Measurements from ENCODE around the gene PHACTR1. TPM values are rescaled to one million over a fixed set of nuclear protein-coding genes. Genes with fewer than 3 reads are reported as not detected.

The PHACTR1 gene
- total and polyA plus RNA-seq, 2 of the 4 experiments (the other 2 are of a cell fraction) = not detected

GRCh38 chr6:12769556-12770256, 53.1 kb downstream of the PHACTR1 start:
- H2AFZ ChIP-seq (replicated peaks; ENCODE audit: low read length, poor library complexity) = no peak overlapping the region
- no peak overlapping the region for H3K4ac ChIP-seq (ENCODE audit: low read depth, low read length)
- H3K27me3 ChIP-seq (ENCODE audit: control insufficient read depth, insufficient read depth, low read length) = no peaks in the 10 kb centered on the region
- no peak overlapping the region for H2BK15ac ChIP-seq (ENCODE audit: low read depth, low read length)
- ChIA-PET CTCF (no interaction called here), POLR2A (ENCODE audit: unreplicated experiment) (no interaction called here)
- H2BK120ac ChIP-seq (ENCODE audit: low read depth, low read length) = no peak overlapping the region
- BruUV-seq (replicated peaks) = no TSS peak
- TF ChIP-seq CEBPB (IDR thresholded peaks at IDR 0.05; ENCODE audit: low read depth, low read length) (no peak), POLR2A (IDR thresholded peaks at IDR 0.05; ENCODE audit: low read depth, low read length) (no peak), MAFK (IDR thresholded peaks at IDR 0.05; ENCODE audit: low read depth, low read length) (no peak), BHLHE40 (IDR thresholded peaks at IDR 0.05; ENCODE audit: low read depth, low read length) (no peak), NFE2L2 (IDR thresholded peaks at IDR 0.05; ENCODE audit: low read depth, low read length) (no peak), RFX5 (IDR thresholded peaks at IDR 0.05; ENCODE audit: low read depth, low read length) (no peak), ELK1 (IDR thresholded peaks at IDR 0.05; ENCODE audit: borderline replicate concordance, low read depth, low read length) (no peak)
- H4K91ac ChIP-seq (ENCODE audit: insufficient read depth, low read depth, low read length) = no peak overlapping the region
- H2BK5ac ChIP-seq (ENCODE audit: low read depth, low read length, poor library complexity, severe bottlenecking) = no peak overlapping the region
- no peaks in the 10 kb centered on the region for H3K79me1 ChIP-seq (ENCODE audit: low read depth in 1 of 2, low read length in 2 of 2)
- no peak overlapping the region for H2BK20ac ChIP-seq (ENCODE audit: low read depth, low read length)
- H3K9me1 ChIP-seq (ENCODE audit: insufficient read depth, low read length) = no peaks in the 10 kb centered on the region
- no peaks in the 10 kb centered on the region for H3K4me1 ChIP-seq (ENCODE audit: control insufficient read depth, insufficient read depth, low read length)
- no peaks in the 10 kb centered on the region for H3K36me3 ChIP-seq (ENCODE audit: control insufficient read depth, insufficient read depth, low read length)
- no peak for DNase-seq
- no peak overlapping the region for H3K4me3 ChIP-seq (ENCODE audit: insufficient read depth, low read depth, low read length)
- H3K18ac ChIP-seq (ENCODE audit: low read depth, low read length) = no peak overlapping the region
- no peak overlapping the region for H4K8ac ChIP-seq (ENCODE audit: low read depth in 2 of 2, low read length in 2 of 2)
- intact Hi-C loops (cut with micrococcal nuclease) (no loop called here), dilution Hi-C loops (cut with HindIII; ENCODE audit: low sequenced_read_pairs, unreplicated experiment) (no loop called here), in situ Hi-C loops (cut with MboI; ENCODE audit: low sequenced_read_pairs) (no loop called here)
- peaks cover 11% of the 10 kb centered on the region for H3K9me3 ChIP-seq (ENCODE audit: control insufficient read depth, insufficient read depth, low read length)
- H3K56ac ChIP-seq (ENCODE audit: extremely low read depth, insufficient read depth, low read length) = no peak overlapping the region
- ATAC-seq (ENCODE audit: low read depth) = no peak
- no peak overlapping the region for H3K27ac ChIP-seq (ENCODE audit: insufficient read depth, low read length)
- no peak overlapping the region for H2AK9ac ChIP-seq (replicated peaks; ENCODE audit: low read depth, low read length, poor library complexity)
- 30% methylated on average over 3 of the region's 9 CpGs; no CpG with 5 or more reads in 1 of the 2 experiments for WGBS, 2 experiments (ENCODE audit: extremely low coverage in 2 of 2, insufficient read length in 1 of 2)
- no peak overlapping the region for H3K23ac ChIP-seq (ENCODE audit: low read depth, low read length)
- H2AK5ac ChIP-seq (ENCODE audit: low read depth, low read length) = no peak overlapping the region
- no peak overlapping the region for H3K14ac ChIP-seq (replicated peaks; ENCODE audit: low read depth, low read length)
- H3K9ac ChIP-seq (ENCODE audit: low read depth, low read length) = no peak overlapping the region
- no peak overlapping the region for H4K5ac ChIP-seq (ENCODE audit: low read depth, low read length)
- no peaks in the 10 kb centered on the region for H4K20me1 ChIP-seq (ENCODE audit: insufficient read depth, low read length)
- H3K4me2 ChIP-seq (ENCODE audit: low read depth, low read length) = no peak overlapping the region
